PC-3 (cell line): ENCODE results near the gene AHNAK2. TPM values are rescaled to one million over a fixed set of nuclear protein-coding genes. Genes with fewer than 3 reads are reported as not detected.
"Not testable (repeated sequence)": the region's sequence is repeated elsewhere in the genome, so short reads cannot be mapped to it uniquely, and the experiment has no call there.

Experiments
- ATAC-seq: fragments of 200-7000 bp; cut with Tn5 transposase; 2 replicates; pipeline ENCODE4 v1.9.1; 2020; ENCODE audit warnings: mild to moderate bottlenecking, moderate library complexity
- Bru-seq: library from RNA; stranded (reverse); fragments of 400-500 nt; gene quantifications from one replicate; lab custom pipeline; 2021; lab: Mats Ljungman, UMichigan
- BruChase-seq, 2 experiments: library from RNA; stranded (reverse); fragments of 400-500 nt; gene quantifications; one replicate each; lab custom pipeline; 2021; lab: Mats Ljungman, UMichigan
- BruUV-seq: library from RNA; stranded (reverse); fragments of 400-500 nt; replicated peaks from 2 replicates; lab custom pipeline; 2021; lab: Mats Ljungman, UMichigan
- CTCF ChIA-PET: fragments of 300-600 bp; sonication (Branson Sonifier 250); formaldehyde crosslinking; loops from one replicate; lab custom pipeline; 2022; ENCODE audit warnings: antibody characterized with exemption; lab: Charles Lee
- POLR2A ChIA-PET: fragments of 300-600 bp; sonication (Branson Sonifier 250); formaldehyde crosslinking; loops from one replicate; lab custom pipeline; 2022; ENCODE audit warnings: antibody characterized with exemption; ENCODE audit not compliant: unreplicated experiment; lab: Charles Lee
- DNase-seq: peaks from one replicate; pipeline ENCODE4 v3.0.0-alpha.2; 2015
- H2AFZ ChIP-seq: fragments of 300-600 bp; sonication (generic); 2 replicates; pipeline ENCODE4 v1.6.0; 2016; ENCODE audit warnings: antibody characterized with exemption, low read length
- H3F3A ChIP-seq: fragments of 300-600 bp; sonication (generic); one replicate; pipeline ENCODE4 v1.6.0; 2017; ENCODE audit warnings: antibody characterized with exemption, low read length, control low read depth, mild to moderate bottlenecking; ENCODE audit not compliant: unreplicated experiment
- H3K27ac ChIP-seq: fragments of 300-600 bp; sonication (generic); 2 replicates; pipeline ENCODE4 v1.5.1; 2016; ENCODE audit warnings: mild to moderate bottlenecking, low read length
- H3K27me3 ChIP-seq: fragments of 300-600 bp; sonication (generic); 2 replicates; pipeline ENCODE4 v1.6.1; 2016; ENCODE audit warnings: low read length, mixed read lengths
- H3K36me3 ChIP-seq: fragments of 300-600 bp; sonication (generic); 2 replicates; pipeline ENCODE4 v1.6.1; 2016; ENCODE audit warnings: low read depth, mixed run types, low read length, mixed read lengths
- H3K4me1 ChIP-seq: fragments of 300-600 bp; sonication (generic); 2 replicates; pipeline ENCODE4 v1.5.1; 2016; ENCODE audit warnings: low read length; ENCODE audit not compliant: insufficient read depth
- H3K4me2 ChIP-seq: fragments of 300-600 bp; sonication (generic); 2 replicates; pipeline ENCODE4 v1.6.0; 2016; ENCODE audit warnings: low read length
- H3K4me3 ChIP-seq: fragments of 300-600 bp; sonication (generic); 2 replicates; pipeline ENCODE4 v1.5.1; 2016; ENCODE audit warnings: mild to moderate bottlenecking, low read length, mixed read lengths
- H3K79me2 ChIP-seq: fragments of 300-600 bp; sonication (generic); 2 replicates; pipeline ENCODE4 v1.6.1; 2017; ENCODE audit warnings: low read length, mixed read lengths
- H3K9ac ChIP-seq: fragments of 300-600 bp; sonication (generic); 2 replicates; pipeline ENCODE4 v1.6.0; 2016; ENCODE audit warnings: mild to moderate bottlenecking, low read length
- H3K9me2 ChIP-seq: fragments of 300-600 bp; sonication (generic); replicated peaks from 2 replicates; pipeline ENCODE4 v1.6.1; 2016; ENCODE audit warnings: mixed run types, low read length, mixed read lengths
- H3K9me3 ChIP-seq: fragments of 300-600 bp; sonication (generic); 2 replicates; pipeline ENCODE4 v1.6.1; 2016; ENCODE audit warnings: low read length, mixed read lengths
- H4K20me1 ChIP-seq: fragments of 300-600 bp; sonication (generic); 2 replicates; pipeline ENCODE4 v1.6.1; 2016; ENCODE audit warnings: low read length, mixed read lengths
- CTCF ChIP-seq: fragments of 300-600 bp; sonication (generic); conservative IDR thresholded peaks from 2 replicates; pipeline ENCODE4 v1.5.1; 2017; ENCODE audit warnings: antibody characterized with exemption, low read depth, mild to moderate bottlenecking, low read length
- EZH2 ChIP-seq: fragments of 300-600 bp; sonication (generic); IDR thresholded peaks from one replicate; pipeline ENCODE4 v1.6.1; 2017; ENCODE audit warnings: antibody characterized with exemption, mild to moderate bottlenecking, low read length; ENCODE audit not compliant: unreplicated experiment
- EZH2phosphoT487 ChIP-seq: fragments of 300-600 bp; sonication (generic); IDR thresholded peaks from 2 replicates; pipeline ENCODE4 v1.6.1; 2018; ENCODE audit warnings: mild to moderate bottlenecking, antibody characterized with exemption, low read length, borderline replicate concordance
- intact Hi-C: fragments of 100-400 bp; cut with micrococcal nuclease; formaldehyde crosslinking; loops from 2 replicates; pipeline ENCODE4 v1.9.0; 2023
- long read RNA-seq: library from polyadenylated mRNA; unstranded; transcript quantifications from one replicate; pipeline ENCODE4 v2.0.0, GENCODE V29; 2021; ENCODE audit not compliant: unreplicated experiment
- total RNA-seq: library from RNA; depleted of rRNA; stranded (reverse); fragments of >200 nt; gene quantifications from 2 replicates; pipeline ENCODE4 v1.2.3, GENCODE V29; 2014; rRNA removed

The AHNAK2 gene
- total RNA-seq: 25.0 and 31.1 TPM in 2 replicates
- percentile 93 among the genes with signal in this experiment for Bru-seq, nascent RNA
- percentile 97 among the genes with signal in this experiment for BruChase-seq, experiment 1, labeled RNA remaining after a 6-hour chase
- BruChase-seq, experiment 2, labeled RNA remaining after a 2-hour chase: percentile 95 among the genes with signal in this experiment
- long read RNA-seq, full-length matches to known transcripts: 14 of 142 reads
- long read RNA-seq, partial matches to known transcripts: 0 of 142 reads
- long read RNA-seq, other reads (novel, unspliced or antisense): 128 of 142 reads

GRCh38 chr14:104977681-104978653 is at the start of gene AHNAK2:
TSS of gene AHNAK2 (minus strand) at chr14:104978374. CDS start at chr14:104978237, 137 bp downstream.
- Histone ChIP-seq H3F3A (no peaks in the 10 kb centered on the region), H3K4me3 (peak within 1 kb of the TSS; percentile 97), H3K27ac (no peak within 1 kb of the TSS), H3K4me2 (peak within 1 kb of the TSS; percentile 95), H4K20me1 (no peaks in the 10 kb centered on the region), H3K9me3 (no peaks in the 10 kb centered on the region), H3K4me1 (peaks cover 57% of the 10 kb centered on the region), H3K36me3 (no peaks in the 10 kb centered on the region), H3K9me2 (no peaks in the 10 kb centered on the region), H3K27me3 (no peaks in the 10 kb centered on the region), H2AFZ (peak within 1 kb of the TSS; percentile 65), H3K9ac (peak within 1 kb of the TSS; percentile 71), H3K79me2 (peaks cover 30% of the 10 kb centered on the region)
- ChIA-PET CTCF (no interaction called here), POLR2A (interaction anchor here (0.6 to 0.7 kb wide), 3 partner anchors 9 to 41 kb away, joined by 3 to 4 read pairs (median 3); no protein-coding TSS in a partner anchor)
- intact Hi-C loops: no loop called here
- no peak for TF ChIP-seq EZH2
- peak; percentile 50 for ATAC-seq
- TSS peak; percentile 31 for BruUV-seq
- DNase-seq: peak; percentile 92

GRCh38 chr14:105027718-105028117 is 49.5 kb upstream of the AHNAK2 start:
- peak overlapping the region; percentile 25; the same call in 1 of the 2 replicates for H3K4me3 ChIP-seq
- peak overlapping the region; percentile 63 for H3K4me2 ChIP-seq
- H3K36me3 ChIP-seq, H3K9me2 ChIP-seq, H3K9me3 ChIP-seq, H3K79me2 ChIP-seq, H4K20me1 ChIP-seq, DNase-seq, H2AFZ ChIP-seq, ATAC-seq, H3K27me3 ChIP-seq: not testable (repeated sequence)
- intact Hi-C loops: loop anchor here (1.0 kb wide), 1 partner anchor 9 kb away; no protein-coding TSS in a partner anchor
- H3F3A ChIP-seq: peaks cover 36% of the 10 kb centered on the region
- BruUV-seq: TSS peak; percentile 92
- ChIA-PET CTCF (interaction anchor here (1.4 kb wide), 1 partner anchor 54 kb away, joined by 4 read pairs; no protein-coding TSS in a partner anchor), POLR2A (interaction anchor here (1.0 kb wide), 1 partner anchor 55 kb away, joined by 4 read pairs; no protein-coding TSS in a partner anchor)
- peak overlapping the region; percentile 98 for H3K27ac ChIP-seq
- H3K4me1 ChIP-seq: peaks cover 54% of the 10 kb centered on the region
- peak overlapping the region; percentile 85 for H3K9ac ChIP-seq

- Histone ChIP-seq H3K27me3 (no peaks in the 10 kb centered on the region), H3K36me3 (no peaks in the 10 kb centered on the region), H4K20me1 (no peaks in the 10 kb centered on the region), H3F3A (peaks cover 38% of the 10 kb centered on the region), H3K79me2 (peaks cover 10% of the 10 kb centered on the region), H3K9me2 (no peaks in the 10 kb centered on the region), H3K9me3 (no peaks in the 10 kb centered on the region), H3K9ac (peak overlapping the region; percentile 85), H3K4me3 (peak overlapping the region; percentile 25; the same call in 1 of the 2 replicates), H2AFZ (no peak overlapping the region), H3K4me1 (peaks cover 60% of the 10 kb centered on the region), H3K27ac (peak overlapping the region; percentile 98), H3K4me2 (peak overlapping the region; percentile 63)
- ATAC-seq (peak; percentile 3; the same call in 1 of the 2 replicates), DNase-seq (peak; percentile 86)
- intact Hi-C loops: no loop called here
- CTCF ChIA-PET: interaction anchor here (1.4 kb wide), 1 partner anchor 54 kb away, joined by 4 read pairs; no protein-coding TSS in a partner anchor
- no peak for TF ChIP-seq EZH2phosphoT487
- no peak for TF ChIP-seq CTCF
- no peak for TF ChIP-seq EZH2
- no TSS peak for BruUV-seq
- POLR2A ChIA-PET: interaction anchor here (0.6 to 1.0 kb wide), 3 partner anchors 41 to 54 kb away, joined by 3 to 4 read pairs (median 3); partner anchors contain the start of gene CLBA1
Observed at GRCh38 chr14:105026802-105027563, 48.8 kb upstream of the AHNAK2 start.
